ENCODE data around the gene WHRN. TPM values are rescaled to one million over a fixed set of nuclear protein-coding genes. Genes with fewer than 3 reads are reported as not detected.

The WHRN gene
- total RNA-seq, 1 experiment from 2014 or later, result 19.8 TPM

- Histone ChIP-seq H4K20me1 (ENCODE audit: insufficient read depth) (no peaks in the 10 kb centered on the region), H3K36me3 (ENCODE audit: low read depth) (no peaks in the 10 kb centered on the region), H3K9me2 (ENCODE audit: insufficient read depth) (no peaks in the 10 kb centered on the region), H3K4me2 (0 out of 2 replicates have a peak overlapping the region, but pooled peaks have one; percentile 9), H3K9me3 (ENCODE audit: insufficient read depth, low read depth) (no peaks in the 10 kb centered on the region), H3K4me1 (replicated peaks; ENCODE audit: insufficient read depth) (peaks cover 22% of the 10 kb centered on the region), H3K27ac (no peak overlapping the region), H3F3A (ENCODE audit: insufficient read depth, low read depth) (peaks cover 8% of the 10 kb centered on the region; the same call in 1 of the 2 replicates), H2AFZ (no peak overlapping the region), H3K79me2 (ENCODE audit: low read depth) (no peaks in the 10 kb centered on the region), H3K27me3 (ENCODE audit: insufficient read depth, low read depth) (peaks cover 9% of the 10 kb centered on the region; the same call in 1 of the 2 replicates), H3K4me3 (no peak overlapping the region)
- intact Hi-C loops (cut with micrococcal nuclease; ENCODE audit: unreplicated experiment), result loop anchor here (1.0 kb wide), 2 partner anchors 73 to 102 kb away; no protein-coding TSS in a partner anchor
- ChIA-PET CTCF (no interaction called here), POLR2A (ENCODE audit: unreplicated experiment) (no interaction called here)
- TF ChIP-seq CTCF (conservative IDR thresholded peaks at IDR 0.05) (peak; percentile 53), EZH2 (IDR thresholded peaks at IDR 0.05; ENCODE audit: low read depth) (no peak)
- peak; percentile 18 to 44 for DNase-seq
- BruUV-seq (replicated peaks), result no TSS peak
Observed at GRCh38 chr9:114507726-114508125, 2.5 kb upstream of the WHRN start.

GRCh38 chr9:114506082-114506390 is 763 bp upstream of the WHRN start:
- Histone ChIP-seq H3K9me3 (ENCODE audit: insufficient read depth, low read depth) (no peaks in the 10 kb centered on the region), H4K20me1 (ENCODE audit: insufficient read depth) (no peaks in the 10 kb centered on the region), H3K4me1 (replicated peaks; ENCODE audit: insufficient read depth) (peaks cover 35% of the 10 kb centered on the region), H3K27ac (no peak overlapping the region), H3K27me3 (ENCODE audit: insufficient read depth, low read depth) (peaks cover 9% of the 10 kb centered on the region; the same call in 1 of the 2 replicates), H3K4me3 (peak overlapping the region; percentile 82), H2AFZ (peak overlapping the region; percentile 94), H3K4me2 (peak overlapping the region; percentile 90), H3K36me3 (ENCODE audit: low read depth) (no peaks in the 10 kb centered on the region), H3F3A (ENCODE audit: insufficient read depth, low read depth) (peaks cover 10% of the 10 kb centered on the region; the same call in 1 of the 2 replicates), H3K9me2 (ENCODE audit: insufficient read depth) (no peaks in the 10 kb centered on the region), H3K79me2 (ENCODE audit: low read depth) (no peaks in the 10 kb centered on the region)
- no TSS peak for BruUV-seq (replicated peaks)
- TF ChIP-seq CTCF (conservative IDR thresholded peaks at IDR 0.05) (no peak), EZH2 (IDR thresholded peaks at IDR 0.05; ENCODE audit: low read depth) (no peak)
- ChIA-PET POLR2A (ENCODE audit: unreplicated experiment) (no interaction called here), CTCF (no interaction called here)
- intact Hi-C loops (cut with micrococcal nuclease; ENCODE audit: unreplicated experiment), result no loop called here
- no peak for DNase-seq

GRCh38 chr9:114504341-114505186 is 709 bp downstream of the WHRN start:
- no peak overlapping the region for H3K27ac ChIP-seq
- no peaks in the 10 kb centered on the region for H3K9me3 ChIP-seq (ENCODE audit: insufficient read depth, low read depth)
- peaks cover 10% of the 10 kb centered on the region; the same call in 1 of the 2 replicates for H3F3A ChIP-seq (ENCODE audit: insufficient read depth, low read depth)
- H2AFZ ChIP-seq, result peak overlapping the region; percentile 94
- H3K9me2 ChIP-seq (ENCODE audit: insufficient read depth), result no peaks in the 10 kb centered on the region
- no peaks in the 10 kb centered on the region for H3K36me3 ChIP-seq (ENCODE audit: low read depth)
- H3K27me3 ChIP-seq (ENCODE audit: insufficient read depth, low read depth), result peaks cover 7% of the 10 kb centered on the region; the same call in 1 of the 2 replicates
- TF ChIP-seq EZH2 (IDR thresholded peaks at IDR 0.05; ENCODE audit: low read depth) (no peak), CTCF (conservative IDR thresholded peaks at IDR 0.05) (no peak)
- H3K79me2 ChIP-seq (ENCODE audit: low read depth), result no peaks in the 10 kb centered on the region
- peak in 1 of 2 experiments; percentile 59 for DNase-seq
- H4K20me1 ChIP-seq (ENCODE audit: insufficient read depth), result no peaks in the 10 kb centered on the region
- peaks cover 35% of the 10 kb centered on the region for H3K4me1 ChIP-seq (replicated peaks; ENCODE audit: insufficient read depth)
- peak overlapping the region; percentile 82 for H3K4me3 ChIP-seq
- intact Hi-C loops (cut with micrococcal nuclease; ENCODE audit: unreplicated experiment), result loop anchor here (1.0 kb wide), 1 partner anchor 83 kb away; the partner anchor contains the start of gene ATP6V1G1
- POLR2A ChIA-PET (ENCODE audit: unreplicated experiment), result interaction anchor here (0.5 to 0.7 kb wide), 4 partner anchors 17 to 107 kb away, joined by 3 to 5 read pairs (median 4); partner anchors contain the start of genes ATP6V1G1 and TMEM268
- peak overlapping the region; percentile 90 for H3K4me2 ChIP-seq
- BruUV-seq (replicated peaks), result no TSS peak
- CTCF ChIA-PET, result interaction anchor here (0.6 to 1.0 kb wide), 3 partner anchors 64 to 148 kb away, joined by 3 read pairs; partner anchors contain the start of gene ATP6V1G1

Measured in PC-9 (cell line).